Nephron (organoid): ENCODE data around the gene POLD2.

Source experiments
- H3K27ac Mint-ChIP-seq, 3 experiments: 2 replicates each; pipeline ENCODE4 v1.8.0; 2020; ENCODE audit warnings: mixed read lengths in 3 of 3, mild to moderate bottlenecking in 2 of 3, moderate library complexity in 1 of 3
- H3K27me3 Mint-ChIP-seq: 2 replicates; pipeline ENCODE4 v1.8.0; 2021; ENCODE audit warnings: low read depth, mild to moderate bottlenecking, moderate library complexity, mixed read lengths
- H3K36me3 Mint-ChIP-seq: 2 replicates; pipeline ENCODE4 v1.8.0; 2020; ENCODE audit warnings: low read depth, mixed read lengths
- H3K4me1 Mint-ChIP-seq: 2 replicates; pipeline ENCODE4 v1.8.0; 2020; ENCODE audit warnings: mixed read lengths
- H3K4me3 Mint-ChIP-seq, 3 experiments: 2 replicates each; pipeline ENCODE4 v1.8.0; 2020; ENCODE audit warnings: mild to moderate bottlenecking in 3 of 3, mixed read lengths in 3 of 3, moderate library complexity in 2 of 3
- H3K9me3 Mint-ChIP-seq: 2 replicates; pipeline ENCODE4 v1.8.0; 2020; ENCODE audit warnings: mixed read lengths
- TF ChIP-seq, protein P1 (sequence below), 3 experiments: fragments of 200-600 bp; sonication (generic); IDR thresholded peaks; one replicate each; pipeline ENCODE4 v1.5.0; 2021; ENCODE audit warnings: antibody characterized with exemption in 3 of 3; ENCODE audit not compliant: unreplicated experiment in 3 of 3

The POLD2 gene

DNA sequence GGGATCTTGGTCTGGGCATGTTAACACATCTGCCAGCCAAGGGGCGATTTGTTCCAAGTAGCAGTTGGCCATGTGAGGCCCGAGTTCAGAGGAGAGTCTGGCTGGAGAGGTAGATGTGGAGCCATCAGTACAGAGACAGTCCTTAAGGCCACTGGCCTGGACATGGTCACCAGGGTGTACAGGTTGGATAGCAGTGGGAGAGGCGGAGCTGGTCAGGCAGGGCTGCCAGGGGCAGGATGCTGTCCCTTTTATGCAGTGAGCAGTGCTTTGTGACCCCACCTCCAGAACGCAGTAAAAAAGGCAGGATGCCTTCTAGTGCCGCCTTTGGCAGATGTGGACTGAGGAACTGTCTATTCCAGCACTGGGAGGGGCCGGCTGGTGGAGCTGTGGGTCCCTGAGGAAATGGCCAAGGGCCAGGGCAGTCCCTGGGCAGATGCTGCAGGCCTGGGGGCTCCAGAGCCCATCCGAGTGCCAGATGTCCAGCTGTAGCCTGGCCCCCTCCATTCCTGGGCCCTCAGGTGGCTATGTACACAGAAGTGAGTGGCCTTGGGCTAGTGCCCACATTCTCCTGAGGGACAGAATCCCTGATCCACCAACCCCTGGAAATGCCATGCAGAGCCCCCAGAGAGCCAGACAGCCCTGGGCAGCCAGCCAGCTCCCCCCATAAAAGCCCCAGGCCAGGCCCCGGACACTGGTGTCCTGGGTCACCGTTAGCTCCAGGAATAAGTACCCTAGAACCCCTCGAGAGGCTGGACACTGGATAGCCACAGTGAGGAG, 34.9 kb upstream of the POLD2 start:
- Mint-ChIP-seq H3K27ac (no peak overlapping the region), H3K4me3 (no peak overlapping the region), H3K27me3 (peaks cover 7% of the 10 kb centered on the region), H3K9me3 (no peaks in the 10 kb centered on the region), H3K4me1 (no peaks in the 10 kb centered on the region), H3K36me3 (no peaks in the 10 kb centered on the region)
- TF ChIP-seq, protein P1, sequence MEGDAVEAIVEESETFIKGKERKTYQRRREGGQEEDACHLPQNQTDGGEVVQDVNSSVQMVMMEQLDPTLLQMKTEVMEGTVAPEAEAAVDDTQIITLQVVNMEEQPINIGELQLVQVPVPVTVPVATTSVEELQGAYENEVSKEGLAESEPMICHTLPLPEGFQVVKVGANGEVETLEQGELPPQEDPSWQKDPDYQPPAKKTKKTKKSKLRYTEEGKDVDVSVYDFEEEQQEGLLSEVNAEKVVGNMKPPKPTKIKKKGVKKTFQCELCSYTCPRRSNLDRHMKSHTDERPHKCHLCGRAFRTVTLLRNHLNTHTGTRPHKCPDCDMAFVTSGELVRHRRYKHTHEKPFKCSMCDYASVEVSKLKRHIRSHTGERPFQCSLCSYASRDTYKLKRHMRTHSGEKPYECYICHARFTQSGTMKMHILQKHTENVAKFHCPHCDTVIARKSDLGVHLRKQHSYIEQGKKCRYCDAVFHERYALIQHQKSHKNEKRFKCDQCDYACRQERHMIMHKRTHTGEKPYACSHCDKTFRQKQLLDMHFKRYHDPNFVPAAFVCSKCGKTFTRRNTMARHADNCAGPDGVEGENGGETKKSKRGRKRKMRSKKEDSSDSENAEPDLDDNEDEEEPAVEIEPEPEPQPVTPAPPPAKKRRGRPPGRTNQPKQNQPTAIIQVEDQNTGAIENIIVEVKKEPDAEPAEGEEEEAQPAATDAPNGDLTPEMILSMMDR (IDR thresholded peaks at IDR 0.05; ENCODE audit: unreplicated experiment in 3 of 3) = no peak

DNA sequence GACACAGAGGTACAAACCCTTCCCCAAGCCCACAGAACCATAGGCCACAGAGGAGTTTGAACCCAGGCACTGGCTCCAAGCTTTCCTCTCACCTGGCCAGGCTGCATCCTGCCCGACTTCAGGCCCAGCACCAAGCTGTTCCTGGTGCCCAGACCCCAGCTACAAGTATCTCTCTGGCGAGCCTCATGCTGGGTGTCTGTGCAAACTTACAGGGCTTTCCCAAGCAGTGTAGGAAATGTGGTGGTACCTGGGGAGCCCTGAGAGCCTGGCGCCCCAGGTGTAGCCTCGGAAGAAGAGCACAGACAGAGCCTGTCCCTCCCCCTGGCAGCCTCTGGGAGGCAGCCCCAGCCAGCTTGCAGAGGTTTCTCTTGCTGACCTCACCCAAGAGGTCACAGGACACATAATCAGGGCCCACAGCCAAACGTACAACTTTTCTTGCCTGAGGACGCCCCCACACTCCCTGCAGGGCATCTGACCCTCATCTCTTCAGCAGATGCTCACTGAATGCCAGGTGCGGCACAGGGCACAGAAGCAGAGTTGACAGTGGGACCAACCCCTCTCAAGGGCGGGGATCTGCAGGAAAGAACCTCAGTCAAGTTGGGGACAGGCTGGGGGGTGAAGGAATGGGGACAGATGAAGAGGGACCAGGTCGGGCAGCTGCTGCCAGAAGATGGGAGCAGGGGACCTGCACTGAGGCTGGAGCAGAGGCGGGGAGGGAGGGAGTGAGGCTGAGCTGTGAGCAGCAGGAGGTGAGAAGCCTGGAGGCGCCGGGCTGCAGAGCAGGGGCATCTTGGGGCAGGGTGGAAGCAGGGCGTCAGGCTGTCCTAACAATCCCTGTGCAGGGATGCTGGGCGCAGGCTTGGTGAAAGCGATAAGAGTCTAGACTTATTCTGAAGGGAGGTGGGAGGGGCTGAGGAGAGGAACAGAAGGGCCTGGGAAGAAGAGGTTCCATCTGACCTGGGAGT, 34.0 kb upstream of the POLD2 start:
- Mint-ChIP-seq H3K27ac (no peak overlapping the region), H3K27me3 (peaks cover 7% of the 10 kb centered on the region), H3K9me3 (no peaks in the 10 kb centered on the region), H3K4me1 (no peaks in the 10 kb centered on the region), H3K4me3 (no peak overlapping the region), H3K36me3 (no peaks in the 10 kb centered on the region)
- TF ChIP-seq, protein P1 (IDR thresholded peaks at IDR 0.05; ENCODE audit: unreplicated experiment in 3 of 3) = no peak

DNA sequence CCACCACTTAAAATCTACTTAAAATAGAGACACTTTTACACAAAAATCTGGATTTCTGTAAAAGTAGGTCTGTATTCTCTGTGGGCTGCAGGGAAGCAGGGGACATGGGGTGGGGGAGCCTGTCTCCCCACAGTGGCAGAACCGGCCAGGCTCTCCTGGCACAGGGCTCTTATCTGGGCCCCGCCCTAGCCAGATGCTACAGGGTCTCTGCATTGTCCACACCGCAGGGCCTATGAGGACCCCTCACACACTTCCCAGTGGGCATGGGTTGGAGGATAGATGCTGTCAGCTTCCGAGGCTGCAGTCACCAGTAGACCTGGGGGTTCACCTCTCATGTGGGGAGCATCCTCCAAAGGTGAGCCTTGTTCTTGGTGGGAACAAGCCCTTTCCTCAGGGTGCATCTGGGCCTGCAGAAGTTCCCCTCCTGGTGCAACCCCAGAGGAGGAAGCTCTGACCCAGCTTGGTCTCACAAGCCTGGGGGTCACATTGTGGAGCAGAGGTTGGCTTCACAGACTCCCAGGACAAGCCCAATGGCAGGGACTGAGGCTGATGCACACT, 33.2 kb upstream of the POLD2 start:
- H3K27me3 Mint-ChIP-seq = peaks cover 7% of the 10 kb centered on the region
- TF ChIP-seq, protein P1 (IDR thresholded peaks at IDR 0.05; ENCODE audit: unreplicated experiment in 3 of 3) = no peak
- H3K27ac Mint-ChIP-seq = no peak overlapping the region
- peaks cover 4% of the 10 kb centered on the region for H3K4me1 Mint-ChIP-seq
- no peak overlapping the region for H3K4me3 Mint-ChIP-seq
- no peaks in the 10 kb centered on the region for H3K9me3 Mint-ChIP-seq
- no peaks in the 10 kb centered on the region for H3K36me3 Mint-ChIP-seq

DNA sequence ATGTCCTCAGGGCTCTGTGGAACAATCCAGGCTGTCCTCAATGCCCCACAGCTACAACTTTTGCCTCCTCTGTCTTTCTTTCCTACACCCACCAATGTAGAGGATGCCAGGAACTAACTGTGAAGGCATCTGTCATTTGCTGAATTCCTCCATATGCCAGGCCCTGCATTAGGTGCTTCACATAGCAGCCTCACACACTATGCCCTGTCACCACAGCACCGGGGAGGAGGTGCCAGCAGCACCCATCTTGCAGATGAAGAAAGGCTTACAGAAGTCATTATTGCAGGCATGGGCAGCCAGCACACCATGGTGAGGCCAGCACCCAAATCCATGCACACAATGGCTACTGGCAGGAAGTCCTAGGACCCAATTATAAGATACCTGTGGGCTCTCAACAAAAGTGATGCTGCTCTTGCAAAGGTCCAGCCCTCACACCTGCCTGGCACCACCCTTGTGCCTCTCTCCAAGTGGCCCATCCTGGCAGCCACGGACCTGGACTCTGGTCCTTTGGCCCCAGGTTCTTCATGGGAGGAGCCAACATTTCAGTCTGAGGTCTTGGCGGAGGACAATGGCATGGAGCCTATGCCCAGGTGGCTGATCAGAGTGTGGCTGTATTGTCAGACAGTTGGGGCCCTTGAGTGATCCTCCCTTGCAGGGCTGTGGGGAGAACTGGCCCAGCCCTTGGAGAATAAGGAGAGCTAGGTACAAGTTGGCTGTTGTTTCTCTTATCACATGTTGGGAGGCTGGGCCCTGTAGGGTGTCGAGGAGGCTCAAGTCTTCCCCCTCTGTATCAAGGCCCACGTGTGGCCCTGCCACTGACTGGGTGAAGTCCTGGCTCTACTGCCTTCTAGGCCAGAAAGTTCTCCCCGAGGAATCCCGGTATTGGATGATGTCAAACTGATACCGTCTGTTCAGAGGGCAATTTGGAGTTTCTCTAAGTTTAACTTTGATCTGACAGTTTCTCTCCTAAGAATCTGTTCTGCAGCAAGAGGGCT, 32.1 kb upstream of the POLD2 start:
- Mint-ChIP-seq H3K4me3 (no peak overlapping the region), H3K27me3 (peaks cover 12% of the 10 kb centered on the region), H3K9me3 (no peaks in the 10 kb centered on the region), H3K36me3 (no peaks in the 10 kb centered on the region), H3K4me1 (peaks cover 14% of the 10 kb centered on the region), H3K27ac (no peak overlapping the region)
- TF ChIP-seq, protein P1 (IDR thresholded peaks at IDR 0.05; ENCODE audit: unreplicated experiment in 3 of 3) = no peak

DNA sequence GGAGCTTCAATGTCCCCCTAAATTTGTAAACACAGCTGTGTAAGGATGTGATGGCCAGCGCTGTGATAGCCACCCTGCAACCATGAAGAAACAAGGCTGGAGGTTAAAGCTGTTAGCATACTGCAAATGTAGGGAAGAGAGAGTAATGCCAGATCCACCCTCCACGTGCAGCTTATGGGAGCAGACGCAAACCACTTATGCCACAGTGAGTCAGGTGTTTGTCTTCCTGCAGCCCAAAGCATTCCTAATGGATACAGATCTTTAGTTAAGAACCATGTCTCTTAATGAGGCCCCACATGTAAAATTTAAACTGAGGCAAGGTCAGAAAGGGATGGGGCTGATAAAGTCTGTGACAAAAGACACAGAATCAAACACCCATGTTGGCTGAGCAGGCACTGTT, 31.4 kb upstream of the POLD2 start:
- H3K36me3 Mint-ChIP-seq = no peaks in the 10 kb centered on the region
- peaks cover 22% of the 10 kb centered on the region for H3K4me1 Mint-ChIP-seq
- H3K27ac Mint-ChIP-seq = no peak overlapping the region
- H3K9me3 Mint-ChIP-seq = no peaks in the 10 kb centered on the region
- H3K4me3 Mint-ChIP-seq = no peak overlapping the region
- TF ChIP-seq, protein P1 (IDR thresholded peaks at IDR 0.05; ENCODE audit: unreplicated experiment in 3 of 3) = no peak
- peaks cover 12% of the 10 kb centered on the region for H3K27me3 Mint-ChIP-seq
